HCT116 (cell line): ENCODE results near the gene C1QTNF3. TPM values are rescaled to one million over a fixed set of nuclear protein-coding genes. Genes with fewer than 3 reads are reported as not detected.

ENCODE experiments used
- ATAC-seq: fragments of 200-7000 bp; cut with Tn5 transposase; 2 replicates; pipeline ENCODE4 v1.9.1; 2020; ENCODE audit warnings: mild to moderate bottlenecking, moderate library complexity
- BruUV-seq: library from RNA; stranded (reverse); fragments of 400-500 nt; replicated peaks from 2 replicates; lab custom pipeline; 2021; lab: Mats Ljungman, UMichigan
- CTCF ChIA-PET: fragments of 300-600 bp; sonication (Branson Sonifier 250); formaldehyde crosslinking; loops from one replicate; lab custom pipeline; 2021; ENCODE audit warnings: antibody characterized with exemption; lab: Charles Lee
- POLR2A ChIA-PET: fragments of 300-600, 350-600 bp; sonication (Branson Sonifier 250); formaldehyde crosslinking; loops from one replicate; lab custom pipeline; 2021; ENCODE audit warnings: antibody characterized with exemption; lab: Charles Lee
- RAD21 ChIA-PET, 2 experiments: fragments of 300-600 bp; sonication (Branson Sonifier 250); formaldehyde crosslinking; loops; one replicate each; lab custom pipeline; 2023; ENCODE audit warnings: low total read pairs in 2 of 2; ENCODE audit not compliant: uncharacterized antibody in 2 of 2, unreplicated experiment in 2 of 2, low non-redundant PET in 1 of 2; lab: Charles Lee
- DNase-seq: peaks from one replicate; pipeline ENCODE4 v3.0.0-alpha.2; 2010; ENCODE audit warnings: low read depth, low spot score
- H2AFZ ChIP-seq: fragments of 200-600 bp; shearing (Covaris generic), sonication (generic); 2 replicates; pipeline ENCODE4 v1.6.1; 2017; ENCODE audit warnings: low read depth, mixed run types, mixed read lengths, antibody characterized with exemption, low read length; ENCODE audit not compliant: poor library complexity, severe bottlenecking
- H3K27ac ChIP-seq: 2 replicates; pipeline ENCODE4 v1.5.1; 2012; ENCODE audit warnings: low read depth, low read length
- H3K27me3 ChIP-seq: fragments of 200-600 bp; sonication (generic); 2 replicates; pipeline ENCODE4 v1.6.1; 2016; ENCODE audit warnings: mixed run types, low read length, mixed read lengths; ENCODE audit not compliant: insufficient read depth
- H3K36me3 ChIP-seq, 2 experiments: fragments of 200-500 bp in 1 of 2; fragments of 200-600 bp in 1 of 2; sonication (Bioruptor generic) in 1 of 2; sonication (generic) in 1 of 2; 2 replicates each; pipeline versions ENCODE4 v1.5.1 to v1.6.1; 2014 to 2016; ENCODE audit warnings: low read length in 2 of 2, inconsistent platforms in 1 of 2, mixed read lengths in 1 of 2, mixed run types in 1 of 2; ENCODE audit not compliant: insufficient read depth in 2 of 2, control insufficient read depth in 1 of 2
- H3K4me1 ChIP-seq, 2 experiments: fragments of 200-600 bp in 1 of 2; sonication (generic) in 1 of 2; 2 replicates each; pipeline versions ENCODE4 v1.5.1 to v1.6.1; 2012 to 2017; ENCODE audit warnings: low read length in 2 of 2, inconsistent platforms in 1 of 2, mild to moderate bottlenecking in 1 of 2, mixed read lengths in 1 of 2, mixed run types in 1 of 2, moderate library complexity in 1 of 2; ENCODE audit not compliant: insufficient read depth in 2 of 2, control insufficient read depth in 1 of 2
- H3K4me2 ChIP-seq: fragments of 200-600 bp; sonication (generic); 2 replicates; pipeline ENCODE4 v1.6.1; 2017; ENCODE audit warnings: mixed run types, low read length, mixed read lengths
- H3K4me3 ChIP-seq, 2 experiments: fragments of 200-600 bp in 1 of 2; sonication (generic) in 1 of 2; replicated peaks in 1 of 2; 2 replicates each; pipeline ENCODE4 v1.5.1; 2011 to 2016; ENCODE audit warnings: low read length in 2 of 2, control low read depth in 1 of 2, low read depth in 1 of 2, mild to moderate bottlenecking in 1 of 2, mixed read lengths in 1 of 2, mixed run types in 1 of 2
- H3K79me2 ChIP-seq: fragments of 200-600 bp; sonication (generic); 2 replicates; pipeline ENCODE4 v1.6.1; 2017; ENCODE audit warnings: mild to moderate bottlenecking, mixed run types, low read length, moderate library complexity, mixed read lengths; ENCODE audit not compliant: insufficient read depth
- H3K9ac ChIP-seq: fragments of 200-600 bp; sonication (generic); 2 replicates; pipeline ENCODE4 v1.6.1; 2016; ENCODE audit warnings: low read length, mixed read lengths
- H3K9me2 ChIP-seq: fragments of 200-600 bp; sonication (generic), shearing (Covaris generic); 2 replicates; pipeline ENCODE4 v1.6.1; 2017; ENCODE audit warnings: mixed run types, mild to moderate bottlenecking, moderate library complexity; ENCODE audit not compliant: insufficient read depth
- H3K9me3 ChIP-seq, 2 experiments: fragments of 200-500 bp in 1 of 2; fragments of 200-600 bp in 1 of 2; sonication (Bioruptor generic) in 1 of 2; sonication (generic) in 1 of 2; 2 replicates each; pipeline ENCODE4 v1.6.1; 2014 to 2017; ENCODE audit warnings: low read length in 2 of 2, mixed read lengths in 2 of 2, inconsistent platforms in 1 of 2, low read depth in 1 of 2, mild to moderate bottlenecking in 1 of 2, mixed run types in 1 of 2, moderate library complexity in 1 of 2; ENCODE audit not compliant: control insufficient read depth in 1 of 2, insufficient read depth in 1 of 2
- H4K20me1 ChIP-seq: fragments of 200-600 bp; sonication (generic), shearing (Covaris generic); 2 replicates; pipeline ENCODE4 v1.6.1; 2017; ENCODE audit warnings: mixed run types, mild to moderate bottlenecking, moderate library complexity; ENCODE audit not compliant: insufficient read depth
- ATF3 ChIP-seq: IDR thresholded peaks from 2 replicates; pipeline ENCODE4 v1.6.1; 2012
- CBX3 ChIP-seq: IDR thresholded peaks from 2 replicates; pipeline ENCODE4 v1.6.1; 2012; ENCODE audit warnings: low read depth
- EGR1 ChIP-seq: IDR thresholded peaks from 2 replicates; pipeline ENCODE4 v1.6.1; 2012; ENCODE audit warnings: low read depth
- ELF1 ChIP-seq: IDR thresholded peaks from 2 replicates; pipeline ENCODE4 v1.6.1; 2012; ENCODE audit warnings: low read depth, borderline replicate concordance
- EZH2phosphoT487 ChIP-seq: fragments of 200-600 bp; IDR thresholded peaks from 2 replicates; pipeline ENCODE4 v1.6.1; 2018; ENCODE audit warnings: antibody characterized with exemption, borderline replicate concordance
- FOSL1 ChIP-seq: IDR thresholded peaks from 2 replicates; pipeline ENCODE4 v1.6.1; 2012; ENCODE audit warnings: low read depth
- JUND ChIP-seq: IDR thresholded peaks from 2 replicates; pipeline ENCODE4 v1.6.1; 2012
- MAX ChIP-seq: IDR thresholded peaks from 2 replicates; pipeline ENCODE4 v1.6.1; 2012
- RAD21 ChIP-seq: IDR thresholded peaks from 2 replicates; pipeline ENCODE4 v1.6.1; 2012; ENCODE audit warnings: low read depth, mild to moderate bottlenecking
- SIN3A ChIP-seq: IDR thresholded peaks from 2 replicates; pipeline ENCODE4 v1.6.1; 2012; ENCODE audit warnings: low read depth
- SP1 ChIP-seq: IDR thresholded peaks from 2 replicates; pipeline ENCODE4 v1.6.1; 2012; ENCODE audit warnings: low read depth
- SRF ChIP-seq: IDR thresholded peaks from 2 replicates; pipeline ENCODE4 v1.6.1; 2012; ENCODE audit warnings: low read depth
- TCF7L2 ChIP-seq: IDR thresholded peaks from 2 replicates; pipeline ENCODE4 v1.7.0; 2011; ENCODE audit warnings: borderline replicate concordance, inconsistent platforms; ENCODE audit not compliant: insufficient read depth, insufficient read length; ENCODE audit errors: extremely low read depth
- YY1 ChIP-seq: IDR thresholded peaks from 2 replicates; pipeline ENCODE4 v1.6.1; 2011; ENCODE audit warnings: low read length, low read depth, moderate library complexity, mild to moderate bottlenecking; ENCODE audit not compliant: insufficient replicate concordance; ENCODE audit errors: extremely low read depth
- ZBTB33 ChIP-seq: IDR thresholded peaks from 2 replicates; pipeline ENCODE4 v1.6.1; 2011; ENCODE audit warnings: mild to moderate bottlenecking, low read length, moderate library complexity; ENCODE audit not compliant: insufficient replicate concordance; ENCODE audit errors: extremely low read depth
- ZNF274 ChIP-seq: fragments of 200-500 bp; sonication (Bioruptor generic); IDR thresholded peaks from 2 replicates; pipeline ENCODE4 v1.6.1; 2014; ENCODE audit warnings: mild to moderate bottlenecking, low read depth, low read length, inconsistent platforms
- intact Hi-C: fragments of 100-400 bp; cut with micrococcal nuclease; formaldehyde crosslinking; loops from 2 replicates; pipeline ENCODE4 v1.10.0; 2022
- total RNA-seq: library from RNA; stranded (reverse); gene quantifications from one replicate; pipeline ENCODE4 v1.2.1, GENCODE V29; 2021; ENCODE audit not compliant: unreplicated experiment

The C1QTNF3 gene
- total RNA-seq, 1 experiment from 2014 or later, result 2.6 TPM

GRCh38 chr5:34001241-34001841, 41.7 kb downstream of the C1QTNF3 start:
- no peaks in the 10 kb centered on the region for H3K27me3 ChIP-seq
- no peak overlapping the region for H3K27ac ChIP-seq
- intact Hi-C loops, result no loop called here
- DNase-seq (no peak), ATAC-seq (no peak)
- no peak overlapping the region for H3K9ac ChIP-seq
- ChIA-PET POLR2A (no interaction called here), CTCF (no interaction called here), RAD21 (no interaction called here)
- no peak overlapping the region for H2AFZ ChIP-seq
- BruUV-seq, result no TSS peak
- no peaks in the 10 kb centered on the region for H3K9me3 ChIP-seq
- H3K4me2 ChIP-seq, result no peak overlapping the region
- no peak for TF ChIP-seq SP1
- no peak for TF ChIP-seq FOSL1
- no peak for TF ChIP-seq ELF1
- TF ChIP-seq YY1, result no peak
- TF ChIP-seq MAX, result no peak
- no peak for TF ChIP-seq CBX3
- no peak for TF ChIP-seq EZH2phosphoT487
- no peak for TF ChIP-seq ZBTB33
- TF ChIP-seq SIN3A, result no peak
- no peak for TF ChIP-seq RAD21
- no peak for TF ChIP-seq EGR1
- no peak for TF ChIP-seq ZNF274
- no peak for TF ChIP-seq SRF
- TF ChIP-seq JUND, result no peak
- no peak for TF ChIP-seq ATF3
- TF ChIP-seq TCF7L2, result no peak
- no peaks in the 10 kb centered on the region for H3K36me3 ChIP-seq
- no peaks in the 10 kb centered on the region for H3K9me2 ChIP-seq
- H3K4me3 ChIP-seq, result no peak overlapping the region
- H4K20me1 ChIP-seq, result no peaks in the 10 kb centered on the region
- H3K79me2 ChIP-seq, result no peaks in the 10 kb centered on the region
- H3K4me1 ChIP-seq, result no peaks in the 10 kb centered on the region
